K562 (cell line): Measurements from ENCODE around the gene FRMPD2. TPM values are rescaled to one million over a fixed set of nuclear protein-coding genes. Genes with fewer than 3 reads are reported as not detected.

Source experiments
- polyA plus RNA-seq, 8 experiments: library from polyadenylated mRNA; depleted of rRNA in 4 of 8; stranded (reverse) in 5 of 8; unstranded in 3 of 8; fragments of >200 nt; fragmentation: Nextera tagmentation in 2 of 8; fragmentation: Illumina TruSeq in 1 of 8; extraction: Ambion mirVana in 2 of 8; extraction: Trizol in 1 of 8; gene quantifications; 2 replicates each; pipeline versions ENCODE4 v1.2.1 to v1.2.3, GENCODE V29; 2011 to 2014; ENCODE audit warnings: inconsistent platforms in 1 of 8, missing spikeins in 1 of 8
- total RNA-seq, 7 experiments: library from RNA; depleted of rRNA in 6 of 7; stranded (reverse); fragments of >200 nt in 6 of 7; fragmentation: Illumina TruSeq in 2 of 7; extraction: Trizol in 2 of 7; gene quantifications; 2 replicates each; pipeline versions ENCODE4 v1.2.1 to v1.2.3, GENCODE V29; 2011 to 2021; ENCODE audit warnings: low replicate concordance in 1 of 7

Gene FRMPD2
- total and polyA plus RNA-seq, 9 of the 15 experiments (the other 6 are each of a cell fraction or from before 2014, with no cell fraction given): 0.12 to 0.95 (median 0.33) TPM

Other genes with a start within 250 kb of the FRMPD2 start
- gene MAPK8, start 32.0 kb upstream of the FRMPD2 start, total RNA-seq (2014; rRNA removed): 40.1 and 44.7 TPM in 2 replicates
- gene MAPK8, start 32.0 kb upstream of the FRMPD2 start, total RNA-seq (2014; rRNA removed; fragmentation: Illumina TruSeq; extraction: Trizol): 72.9 and 92.4 TPM in 2 replicates
- 60.2 and 63.8 TPM in 2 replicates for gene MAPK8, start 32.0 kb upstream of the FRMPD2 start, total RNA-seq (2015; rRNA removed; fragmentation: Illumina TruSeq; extraction: Trizol)
- gene MAPK8, start 32.0 kb upstream of the FRMPD2 start, total RNA-seq (2021): 68.3 and 72.4 TPM in 2 replicates
- gene MAPK8, start 32.0 kb upstream of the FRMPD2 start, polyA plus RNA-seq (2011; rRNA removed): 110 and 159 TPM in 2 replicates
- 91.0 and 93.4 TPM in 2 replicates for gene MAPK8, start 32.0 kb upstream of the FRMPD2 start, polyA plus RNA-seq (2014; fragmentation: Illumina TruSeq; extraction: Trizol)
- 1 to 10 TPM; 6.4 to 6.8 TPM for gene MAPK8, start 32.0 kb upstream of the FRMPD2 start, polyA plus RNA-seq (2014; fragmentation: Nextera tagmentation; extraction: Ambion mirVana)
- 65.5 and 71.0 TPM in 2 replicates for gene MAPK8, start 32.0 kb upstream of the FRMPD2 start, polyA plus RNA-seq (2014; rRNA removed)